ENCODE results near the gene SFRP2. TPM values are rescaled to one million over a fixed set of nuclear protein-coding genes. Genes with fewer than 3 reads are reported as not detected.
A peak's percentile ranks its signal among the peaks of the same experiment; 100 is the strongest.

The SFRP2 gene
- 261 TPM for polyA plus RNA-seq (2013, experiment 1 of 4)
- 349 TPM for polyA plus RNA-seq (2013, experiment 2 of 4)
- polyA plus RNA-seq (2013, experiment 3 of 4) = 273 TPM
- polyA plus RNA-seq (2013, experiment 4 of 4) = 302 TPM

GRCh38 chr4:153788413-153789276 lies at the start of gene SFRP2:
SFRP2 (minus strand) TSS chr4:153789083; CDS start chr4:153788835, 248 bp downstream.
- peaks cover 12% of the 10 kb centered on the region for H3K27me3 ChIP-seq (ENCODE audit: control insufficient read depth, insufficient read depth, low read length, poor library complexity, severe bottlenecking)
- peak within 1 kb of the TSS; percentile 95 for H3K27ac ChIP-seq (ENCODE audit: insufficient read depth, low read depth, low read length, poor library complexity, severe bottlenecking)
- 0 to 1% methylated on average over 72 of the region's 72 CpGs for WGBS, 2 experiments
- H3K4me1 ChIP-seq (ENCODE audit: control insufficient read depth, insufficient read depth, low read length) = peaks cover 21% of the 10 kb centered on the region
- no peaks in the 10 kb centered on the region for H3K9me3 ChIP-seq (ENCODE audit: control insufficient read depth, low read length)
- H3K4me3 ChIP-seq (ENCODE audit: insufficient read depth, low read depth, low read length) = peak within 1 kb of the TSS; percentile 54
- peaks cover 9% of the 10 kb centered on the region for H3K36me3 ChIP-seq (ENCODE audit: control insufficient read depth, insufficient read depth, low read length)

- Histone ChIP-seq H3K9me3 (ENCODE audit: control insufficient read depth, low read length) (no peaks in the 10 kb centered on the region), H3K4me3 (ENCODE audit: insufficient read depth, low read depth, low read length) (no peak overlapping the region), H3K36me3 (ENCODE audit: control insufficient read depth, insufficient read depth, low read length) (no peaks in the 10 kb centered on the region), H3K4me1 (ENCODE audit: control insufficient read depth, insufficient read depth, low read length) (peaks cover 13% of the 10 kb centered on the region), H3K27ac (ENCODE audit: insufficient read depth, low read depth, low read length, poor library complexity, severe bottlenecking) (no peak overlapping the region), H3K27me3 (ENCODE audit: control insufficient read depth, insufficient read depth, low read length, poor library complexity, severe bottlenecking) (no peaks in the 10 kb centered on the region)
- WGBS, 2 experiments = 67% methylated on average over 3 of the region's 3 CpGs
Measured at GRCh38 chr4:153838564-153838963, 49.7 kb upstream of the SFRP2 start.

DNA sequence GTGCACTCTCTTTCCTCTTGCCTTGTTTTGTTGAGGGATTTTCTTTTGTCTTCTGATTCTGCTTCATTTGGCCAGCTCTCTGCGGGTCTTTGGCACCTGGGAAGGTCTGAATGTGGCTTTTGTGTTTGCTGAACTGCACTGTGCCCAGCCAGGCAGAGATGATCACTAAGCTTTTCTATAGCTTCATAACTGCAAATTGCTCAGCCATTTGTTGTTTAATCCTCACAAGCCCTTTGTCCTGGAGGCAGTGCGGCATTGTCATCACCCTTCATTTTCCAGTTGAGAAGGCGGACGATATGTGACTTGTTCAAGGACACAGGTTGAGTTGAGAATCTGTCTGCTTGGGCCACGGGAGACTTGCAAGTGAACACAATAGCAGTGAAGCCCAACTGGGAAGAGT lies 46.0 kb upstream of the SFRP2 start:
- Histone ChIP-seq H3K4me1 (ENCODE audit: control insufficient read depth, insufficient read depth, low read length) (peaks cover 13% of the 10 kb centered on the region), H3K9me3 (ENCODE audit: control insufficient read depth, low read length) (no peaks in the 10 kb centered on the region), H3K27ac (ENCODE audit: insufficient read depth, low read depth, low read length, poor library complexity, severe bottlenecking) (peak overlapping the region; percentile 86), H3K4me3 (ENCODE audit: insufficient read depth, low read depth, low read length) (no peak overlapping the region), H3K36me3 (ENCODE audit: control insufficient read depth, insufficient read depth, low read length) (no peaks in the 10 kb centered on the region), H3K27me3 (ENCODE audit: control insufficient read depth, insufficient read depth, low read length, poor library complexity, severe bottlenecking) (no peaks in the 10 kb centered on the region)
- 75 to 79% methylated on average over 5 of the region's 5 CpGs for WGBS, 2 experiments

GRCh38 chr4:153832720-153833287 lies 43.9 kb upstream of the SFRP2 start:
- no peak overlapping the region for H3K27ac ChIP-seq (ENCODE audit: insufficient read depth, low read depth, low read length, poor library complexity, severe bottlenecking)
- no peak overlapping the region for H3K4me3 ChIP-seq (ENCODE audit: insufficient read depth, low read depth, low read length)
- peaks cover 13% of the 10 kb centered on the region for H3K4me1 ChIP-seq (ENCODE audit: control insufficient read depth, insufficient read depth, low read length)
- 91 to 92% methylated on average over 3 of the region's 3 CpGs for WGBS, 2 experiments
- no peaks in the 10 kb centered on the region for H3K9me3 ChIP-seq (ENCODE audit: control insufficient read depth, low read length)
- H3K27me3 ChIP-seq (ENCODE audit: control insufficient read depth, insufficient read depth, low read length, poor library complexity, severe bottlenecking) = no peaks in the 10 kb centered on the region
- H3K36me3 ChIP-seq (ENCODE audit: control insufficient read depth, insufficient read depth, low read length) = no peaks in the 10 kb centered on the region

- H3K27me3 ChIP-seq (ENCODE audit: control insufficient read depth, insufficient read depth, low read length, poor library complexity, severe bottlenecking) = no peaks in the 10 kb centered on the region
- WGBS, 2 experiments = 88 to 89% methylated on average over 4 of the region's 4 CpGs
- no peak overlapping the region for H3K27ac ChIP-seq (ENCODE audit: insufficient read depth, low read depth, low read length, poor library complexity, severe bottlenecking)
- no peaks in the 10 kb centered on the region for H3K9me3 ChIP-seq (ENCODE audit: control insufficient read depth, low read length)
- peaks cover 13% of the 10 kb centered on the region for H3K4me1 ChIP-seq (ENCODE audit: control insufficient read depth, insufficient read depth, low read length)
- H3K36me3 ChIP-seq (ENCODE audit: control insufficient read depth, insufficient read depth, low read length) = no peaks in the 10 kb centered on the region
- H3K4me3 ChIP-seq (ENCODE audit: insufficient read depth, low read depth, low read length) = no peak overlapping the region
Measured at GRCh38 chr4:153832054-153832453, 43.2 kb upstream of the SFRP2 start.

GRCh38 chr4:153831245-153831644 lies 42.4 kb upstream of the SFRP2 start:
- no peak overlapping the region for H3K27ac ChIP-seq (ENCODE audit: insufficient read depth, low read depth, low read length, poor library complexity, severe bottlenecking)
- H3K9me3 ChIP-seq (ENCODE audit: control insufficient read depth, low read length) = no peaks in the 10 kb centered on the region
- H3K4me1 ChIP-seq (ENCODE audit: control insufficient read depth, insufficient read depth, low read length) = peaks cover 13% of the 10 kb centered on the region
- H3K4me3 ChIP-seq (ENCODE audit: insufficient read depth, low read depth, low read length) = no peak overlapping the region
- no peaks in the 10 kb centered on the region for H3K27me3 ChIP-seq (ENCODE audit: control insufficient read depth, insufficient read depth, low read length, poor library complexity, severe bottlenecking)
- WGBS, 2 experiments = 86 to 98% methylated on average over 1 of the region's 1 CpG
- H3K36me3 ChIP-seq (ENCODE audit: control insufficient read depth, insufficient read depth, low read length) = no peaks in the 10 kb centered on the region

DNA sequence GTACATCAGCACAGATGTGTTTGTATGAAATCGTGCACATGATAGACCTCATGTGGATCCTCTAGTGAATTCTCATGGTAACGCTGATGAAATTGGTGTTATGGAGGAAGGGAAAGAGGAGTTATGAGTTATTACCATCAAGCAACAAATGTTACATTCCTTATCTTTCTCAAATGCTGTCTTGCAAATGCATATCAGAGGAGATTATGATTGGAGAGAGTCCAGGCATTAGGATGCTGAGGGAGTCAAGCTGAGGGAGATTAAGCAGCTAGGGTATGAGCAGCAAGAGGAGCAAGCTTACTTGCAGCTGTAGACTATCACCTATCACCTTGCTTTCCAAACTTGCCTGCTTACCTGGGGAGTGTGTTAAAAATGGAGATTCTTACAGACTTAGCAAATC lies 36.8 kb upstream of the SFRP2 start:
- 97% methylated on average over 2 of the region's 2 CpGs for WGBS, 2 experiments
- Histone ChIP-seq H3K27me3 (ENCODE audit: control insufficient read depth, insufficient read depth, low read length, poor library complexity, severe bottlenecking) (no peaks in the 10 kb centered on the region), H3K4me3 (ENCODE audit: insufficient read depth, low read depth, low read length) (no peak overlapping the region), H3K27ac (ENCODE audit: insufficient read depth, low read depth, low read length, poor library complexity, severe bottlenecking) (no peak overlapping the region), H3K9me3 (ENCODE audit: control insufficient read depth, low read length) (no peaks in the 10 kb centered on the region), H3K4me1 (ENCODE audit: control insufficient read depth, insufficient read depth, low read length) (no peaks in the 10 kb centered on the region), H3K36me3 (ENCODE audit: control insufficient read depth, insufficient read depth, low read length) (no peaks in the 10 kb centered on the region)

DNA sequence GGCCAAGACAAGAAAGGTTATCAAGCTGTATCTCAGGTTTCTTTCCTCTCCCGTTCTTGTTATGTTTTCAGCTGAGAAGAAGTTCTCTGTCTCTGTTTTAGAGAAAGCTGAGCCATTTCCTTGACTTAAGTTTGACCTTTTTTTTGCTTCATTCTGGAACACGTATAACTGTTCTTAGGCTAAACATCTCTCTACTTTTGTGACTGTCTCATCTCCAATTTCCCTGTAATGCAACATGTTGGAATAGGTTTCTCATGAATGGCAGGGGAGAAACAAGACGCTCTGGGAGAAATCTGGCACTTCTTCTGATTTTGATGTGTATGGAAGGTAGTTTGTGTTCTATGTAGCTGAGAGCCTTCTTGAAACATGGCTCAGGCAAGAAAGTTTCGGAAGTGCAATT lies 36.2 kb upstream of the SFRP2 start:
- WGBS, 2 experiments = 94 to 96% methylated on average over 4 of the region's 4 CpGs
- no peaks in the 10 kb centered on the region for H3K9me3 ChIP-seq (ENCODE audit: control insufficient read depth, low read length)
- H3K4me1 ChIP-seq (ENCODE audit: control insufficient read depth, insufficient read depth, low read length) = no peaks in the 10 kb centered on the region

DNA sequence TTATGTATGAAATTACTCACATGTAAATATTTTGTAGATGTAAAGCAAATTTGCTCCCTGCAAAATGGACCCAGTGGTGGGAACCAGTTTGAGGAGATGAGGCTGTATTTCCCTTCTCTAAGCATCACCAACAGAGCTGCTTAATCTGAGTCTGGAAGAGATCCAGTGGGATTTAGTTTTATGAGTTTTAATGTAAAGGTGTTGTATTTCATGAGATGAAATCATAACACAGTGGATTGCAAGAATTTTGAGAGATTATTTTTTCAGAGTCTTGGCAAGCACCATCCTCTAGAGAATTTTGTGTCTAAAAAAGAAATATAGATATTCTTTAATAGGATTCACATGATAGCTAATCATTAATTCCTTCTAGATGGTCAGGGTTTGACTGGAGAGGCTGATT lies 35.6 kb upstream of the SFRP2 start:
- no peaks in the 10 kb centered on the region for H3K27me3 ChIP-seq (ENCODE audit: control insufficient read depth, insufficient read depth, low read length, poor library complexity, severe bottlenecking)
- H3K4me3 ChIP-seq (ENCODE audit: insufficient read depth, low read depth, low read length) = no peak overlapping the region
- no peak overlapping the region for H3K27ac ChIP-seq (ENCODE audit: insufficient read depth, low read depth, low read length, poor library complexity, severe bottlenecking)
- H3K4me1 ChIP-seq (ENCODE audit: control insufficient read depth, insufficient read depth, low read length) = no peaks in the 10 kb centered on the region
- no peaks in the 10 kb centered on the region for H3K9me3 ChIP-seq (ENCODE audit: control insufficient read depth, low read length)
- H3K36me3 ChIP-seq (ENCODE audit: control insufficient read depth, insufficient read depth, low read length) = no peaks in the 10 kb centered on the region

More for the DNA sequence above, 36.2 kb upstream of the SFRP2 start:
- Histone ChIP-seq H3K27ac (ENCODE audit: insufficient read depth, low read depth, low read length, poor library complexity, severe bottlenecking) (no peak overlapping the region), H3K27me3 (ENCODE audit: control insufficient read depth, insufficient read depth, low read length, poor library complexity, severe bottlenecking) (no peaks in the 10 kb centered on the region), H3K36me3 (ENCODE audit: control insufficient read depth, insufficient read depth, low read length) (no peaks in the 10 kb centered on the region), H3K4me3 (ENCODE audit: insufficient read depth, low read depth, low read length) (no peak overlapping the region)

- Histone ChIP-seq H3K27me3 (ENCODE audit: control insufficient read depth, insufficient read depth, low read length, poor library complexity, severe bottlenecking) (no peaks in the 10 kb centered on the region), H3K27ac (ENCODE audit: insufficient read depth, low read depth, low read length, poor library complexity, severe bottlenecking) (no peak overlapping the region), H3K4me3 (ENCODE audit: insufficient read depth, low read depth, low read length) (no peak overlapping the region), H3K36me3 (ENCODE audit: control insufficient read depth, insufficient read depth, low read length) (no peaks in the 10 kb centered on the region), H3K9me3 (ENCODE audit: control insufficient read depth, low read length) (no peaks in the 10 kb centered on the region), H3K4me1 (ENCODE audit: control insufficient read depth, insufficient read depth, low read length) (no peaks in the 10 kb centered on the region)
- 100% methylated on average over 1 of the region's 1 CpG for WGBS, 2 experiments
Measured at GRCh38 chr4:153823483-153823882, 34.6 kb upstream of the SFRP2 start.

Data from ectodermal cell (in vitro differentiated cells).